K562 (cell line): Measurements from ENCODE around the gene DDR1. TPM values are rescaled to one million over a fixed set of nuclear protein-coding genes. Genes with fewer than 3 reads are reported as not detected.
A peak's percentile ranks its signal among the peaks of the same experiment; 100 is the strongest.

Source experiments
- BRD4 ChIP-seq: fragments of 200-600 bp; sonication (generic); IDR thresholded peaks from 2 replicates; pipeline ENCODE4 v1.6.1; 2017; ENCODE audit warnings: inconsistent platforms
- CBX8 ChIP-seq: fragments of 200-600 bp; sonication (generic); IDR thresholded peaks from 2 replicates; pipeline ENCODE4 v1.6.1; 2012; ENCODE audit warnings: borderline replicate concordance, mixed run types, low read depth, mild to moderate bottlenecking, moderate library complexity, mixed read lengths, low read length, control low read depth, inconsistent platforms; ENCODE audit not compliant: poor library complexity, severe bottlenecking; ENCODE audit errors: extremely low read depth
- FOXJ2 ChIP-seq: fragments of 200-800 bp; sonication (Bioruptor generic); IDR thresholded peaks from 2 replicates; pipeline ENCODE4 v1.6.1; 2016; ENCODE audit warnings: missing genetic modification characterization, missing compliant biosample characterization
- HDAC3 ChIP-seq: fragments of 450-650 bp; IDR thresholded peaks from 2 replicates; pipeline ENCODE4 v1.6.1; 2018; ENCODE audit warnings: borderline replicate concordance, mild to moderate bottlenecking, moderate library complexity; ENCODE audit not compliant: partially characterized antibody
- SNRNP70 ChIP-seq: fragments of 200-400 bp; formaldehyde crosslinking; optimal IDR thresholded peaks from 2 replicates; pipeline ENCODE3; 2017; ENCODE audit warnings: low read depth, low read length
- ZFP1 ChIP-seq: fragments of 450-650 bp; formaldehyde crosslinking; IDR thresholded peaks from 2 replicates; pipeline ENCODE4 v1.4.0; 2020; ENCODE audit warnings: mild to moderate bottlenecking, mixed read lengths
- polyA plus RNA-seq, 8 experiments: library from polyadenylated mRNA; depleted of rRNA in 4 of 8; stranded (reverse) in 5 of 8; unstranded in 3 of 8; fragments of >200 nt; fragmentation: Nextera tagmentation in 2 of 8; fragmentation: Illumina TruSeq in 1 of 8; extraction: Ambion mirVana in 2 of 8; extraction: Trizol in 1 of 8; gene quantifications; 2 replicates each; pipeline versions ENCODE4 v1.2.1 to v1.2.3, GENCODE V29; 2011 to 2014; ENCODE audit warnings: inconsistent platforms in 1 of 8, missing spikeins in 1 of 8
- total RNA-seq, 7 experiments: library from RNA; depleted of rRNA in 6 of 7; stranded (reverse); fragments of >200 nt in 6 of 7; fragmentation: Illumina TruSeq in 2 of 7; extraction: Trizol in 2 of 7; gene quantifications; 2 replicates each; pipeline versions ENCODE4 v1.2.1 to v1.2.3, GENCODE V29; 2011 to 2021; ENCODE audit warnings: low replicate concordance in 1 of 7
- TF ChIP-seq, protein P1 (sequence below): fragments of 450-650 bp; IDR thresholded peaks from 2 replicates; pipeline ENCODE4 v1.6.1; 2016; ENCODE audit warnings: mild to moderate bottlenecking, moderate library complexity
- TF ChIP-seq, protein P2 (sequence below): sonication (generic); formaldehyde crosslinking; IDR thresholded peaks from 2 replicates; pipeline ENCODE4 v1.8.1; 2023; ENCODE audit warnings: mild to moderate bottlenecking, missing genetic modification reagents, moderate library complexity
- TF ChIP-seq, protein P3 (sequence below): sonication (generic); formaldehyde crosslinking; IDR thresholded peaks from 2 replicates; pipeline ENCODE4 v1.8.0; 2022; ENCODE audit warnings: missing genetic modification reagents, mild to moderate bottlenecking, borderline replicate concordance
- TF ChIP-seq, protein P4 (sequence below): fragments of 450-650 bp; IDR thresholded peaks from 2 replicates; pipeline ENCODE4 v1.6.1; 2017; ENCODE audit warnings: antibody characterized with exemption

The DDR1 gene
- total and polyA plus RNA-seq, 9 of the 15 experiments (the other 6 are each of a cell fraction or from before 2014, with no cell fraction given), result 1.4 to 44.6 (median 12.2) TPM

DNA sequence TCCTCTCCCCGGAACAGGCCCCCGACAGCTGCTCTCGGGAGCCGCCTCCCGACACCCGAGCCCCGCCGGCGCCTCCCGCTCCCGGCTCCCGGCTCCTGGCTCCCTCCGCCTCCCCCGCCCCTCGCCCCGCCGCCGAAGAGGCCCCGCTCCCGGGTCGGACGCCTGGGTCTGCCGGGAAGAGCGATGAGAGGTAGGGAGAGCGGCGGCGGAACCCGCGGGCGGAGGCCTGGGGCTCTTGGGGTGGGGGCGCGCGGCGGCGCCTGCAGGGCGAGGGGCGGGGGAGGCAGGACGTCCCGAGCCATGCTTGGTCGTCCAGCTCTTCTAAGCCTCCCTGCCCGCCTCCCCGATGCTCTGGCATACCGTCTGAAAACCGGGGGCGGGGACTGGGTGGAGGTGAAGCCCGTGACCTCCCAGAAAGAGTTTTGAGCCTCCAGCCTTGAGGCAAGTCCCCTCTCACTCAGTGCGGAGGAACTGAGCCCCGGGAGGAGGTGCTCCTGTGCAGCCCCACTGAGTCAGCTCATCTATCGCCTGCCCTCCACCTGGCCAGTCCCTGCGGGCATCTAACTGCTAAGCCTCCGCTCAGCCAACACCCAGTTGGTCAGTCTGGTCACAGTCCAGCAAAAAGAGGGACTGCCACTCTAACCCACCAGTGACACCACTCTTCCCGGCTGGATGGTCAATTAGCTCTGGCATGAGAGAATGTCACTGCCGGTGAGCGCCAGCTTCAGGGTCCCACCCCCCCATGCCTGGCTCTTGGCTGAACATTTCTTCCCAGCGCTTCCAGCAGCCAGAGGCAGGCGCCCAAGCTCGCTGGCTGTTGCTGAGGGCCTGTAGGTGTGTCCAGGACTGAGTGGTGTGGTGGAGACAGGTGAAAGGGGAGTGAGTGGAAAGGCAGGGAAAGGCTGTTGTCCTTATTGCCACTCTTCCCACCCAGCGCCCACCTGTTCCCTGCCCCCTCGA lies 482 bp downstream of the DDR1 start (continued):
- TF ChIP-seq, protein P1, sequence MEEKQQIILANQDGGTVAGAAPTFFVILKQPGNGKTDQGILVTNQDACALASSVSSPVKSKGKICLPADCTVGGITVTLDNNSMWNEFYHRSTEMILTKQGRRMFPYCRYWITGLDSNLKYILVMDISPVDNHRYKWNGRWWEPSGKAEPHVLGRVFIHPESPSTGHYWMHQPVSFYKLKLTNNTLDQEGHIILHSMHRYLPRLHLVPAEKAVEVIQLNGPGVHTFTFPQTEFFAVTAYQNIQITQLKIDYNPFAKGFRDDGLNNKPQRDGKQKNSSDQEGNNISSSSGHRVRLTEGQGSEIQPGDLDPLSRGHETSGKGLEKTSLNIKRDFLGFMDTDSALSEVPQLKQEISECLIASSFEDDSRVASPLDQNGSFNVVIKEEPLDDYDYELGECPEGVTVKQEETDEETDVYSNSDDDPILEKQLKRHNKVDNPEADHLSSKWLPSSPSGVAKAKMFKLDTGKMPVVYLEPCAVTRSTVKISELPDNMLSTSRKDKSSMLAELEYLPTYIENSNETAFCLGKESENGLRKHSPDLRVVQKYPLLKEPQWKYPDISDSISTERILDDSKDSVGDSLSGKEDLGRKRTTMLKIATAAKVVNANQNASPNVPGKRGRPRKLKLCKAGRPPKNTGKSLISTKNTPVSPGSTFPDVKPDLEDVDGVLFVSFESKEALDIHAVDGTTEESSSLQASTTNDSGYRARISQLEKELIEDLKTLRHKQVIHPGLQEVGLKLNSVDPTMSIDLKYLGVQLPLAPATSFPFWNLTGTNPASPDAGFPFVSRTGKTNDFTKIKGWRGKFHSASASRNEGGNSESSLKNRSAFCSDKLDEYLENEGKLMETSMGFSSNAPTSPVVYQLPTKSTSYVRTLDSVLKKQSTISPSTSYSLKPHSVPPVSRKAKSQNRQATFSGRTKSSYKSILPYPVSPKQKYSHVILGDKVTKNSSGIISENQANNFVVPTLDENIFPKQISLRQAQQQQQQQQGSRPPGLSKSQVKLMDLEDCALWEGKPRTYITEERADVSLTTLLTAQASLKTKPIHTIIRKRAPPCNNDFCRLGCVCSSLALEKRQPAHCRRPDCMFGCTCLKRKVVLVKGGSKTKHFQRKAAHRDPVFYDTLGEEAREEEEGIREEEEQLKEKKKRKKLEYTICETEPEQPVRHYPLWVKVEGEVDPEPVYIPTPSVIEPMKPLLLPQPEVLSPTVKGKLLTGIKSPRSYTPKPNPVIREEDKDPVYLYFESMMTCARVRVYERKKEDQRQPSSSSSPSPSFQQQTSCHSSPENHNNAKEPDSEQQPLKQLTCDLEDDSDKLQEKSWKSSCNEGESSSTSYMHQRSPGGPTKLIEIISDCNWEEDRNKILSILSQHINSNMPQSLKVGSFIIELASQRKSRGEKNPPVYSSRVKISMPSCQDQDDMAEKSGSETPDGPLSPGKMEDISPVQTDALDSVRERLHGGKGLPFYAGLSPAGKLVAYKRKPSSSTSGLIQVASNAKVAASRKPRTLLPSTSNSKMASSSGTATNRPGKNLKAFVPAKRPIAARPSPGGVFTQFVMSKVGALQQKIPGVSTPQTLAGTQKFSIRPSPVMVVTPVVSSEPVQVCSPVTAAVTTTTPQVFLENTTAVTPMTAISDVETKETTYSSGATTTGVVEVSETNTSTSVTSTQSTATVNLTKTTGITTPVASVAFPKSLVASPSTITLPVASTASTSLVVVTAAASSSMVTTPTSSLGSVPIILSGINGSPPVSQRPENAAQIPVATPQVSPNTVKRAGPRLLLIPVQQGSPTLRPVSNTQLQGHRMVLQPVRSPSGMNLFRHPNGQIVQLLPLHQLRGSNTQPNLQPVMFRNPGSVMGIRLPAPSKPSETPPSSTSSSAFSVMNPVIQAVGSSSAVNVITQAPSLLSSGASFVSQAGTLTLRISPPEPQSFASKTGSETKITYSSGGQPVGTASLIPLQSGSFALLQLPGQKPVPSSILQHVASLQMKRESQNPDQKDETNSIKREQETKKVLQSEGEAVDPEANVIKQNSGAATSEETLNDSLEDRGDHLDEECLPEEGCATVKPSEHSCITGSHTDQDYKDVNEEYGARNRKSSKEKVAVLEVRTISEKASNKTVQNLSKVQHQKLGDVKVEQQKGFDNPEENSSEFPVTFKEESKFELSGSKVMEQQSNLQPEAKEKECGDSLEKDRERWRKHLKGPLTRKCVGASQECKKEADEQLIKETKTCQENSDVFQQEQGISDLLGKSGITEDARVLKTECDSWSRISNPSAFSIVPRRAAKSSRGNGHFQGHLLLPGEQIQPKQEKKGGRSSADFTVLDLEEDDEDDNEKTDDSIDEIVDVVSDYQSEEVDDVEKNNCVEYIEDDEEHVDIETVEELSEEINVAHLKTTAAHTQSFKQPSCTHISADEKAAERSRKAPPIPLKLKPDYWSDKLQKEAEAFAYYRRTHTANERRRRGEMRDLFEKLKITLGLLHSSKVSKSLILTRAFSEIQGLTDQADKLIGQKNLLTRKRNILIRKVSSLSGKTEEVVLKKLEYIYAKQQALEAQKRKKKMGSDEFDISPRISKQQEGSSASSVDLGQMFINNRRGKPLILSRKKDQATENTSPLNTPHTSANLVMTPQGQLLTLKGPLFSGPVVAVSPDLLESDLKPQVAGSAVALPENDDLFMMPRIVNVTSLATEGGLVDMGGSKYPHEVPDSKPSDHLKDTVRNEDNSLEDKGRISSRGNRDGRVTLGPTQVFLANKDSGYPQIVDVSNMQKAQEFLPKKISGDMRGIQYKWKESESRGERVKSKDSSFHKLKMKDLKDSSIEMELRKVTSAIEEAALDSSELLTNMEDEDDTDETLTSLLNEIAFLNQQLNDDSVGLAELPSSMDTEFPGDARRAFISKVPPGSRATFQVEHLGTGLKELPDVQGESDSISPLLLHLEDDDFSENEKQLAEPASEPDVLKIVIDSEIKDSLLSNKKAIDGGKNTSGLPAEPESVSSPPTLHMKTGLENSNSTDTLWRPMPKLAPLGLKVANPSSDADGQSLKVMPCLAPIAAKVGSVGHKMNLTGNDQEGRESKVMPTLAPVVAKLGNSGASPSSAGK, result no peak
- TF ChIP-seq SNRNP70, result no peak
- TF ChIP-seq, protein P2, sequence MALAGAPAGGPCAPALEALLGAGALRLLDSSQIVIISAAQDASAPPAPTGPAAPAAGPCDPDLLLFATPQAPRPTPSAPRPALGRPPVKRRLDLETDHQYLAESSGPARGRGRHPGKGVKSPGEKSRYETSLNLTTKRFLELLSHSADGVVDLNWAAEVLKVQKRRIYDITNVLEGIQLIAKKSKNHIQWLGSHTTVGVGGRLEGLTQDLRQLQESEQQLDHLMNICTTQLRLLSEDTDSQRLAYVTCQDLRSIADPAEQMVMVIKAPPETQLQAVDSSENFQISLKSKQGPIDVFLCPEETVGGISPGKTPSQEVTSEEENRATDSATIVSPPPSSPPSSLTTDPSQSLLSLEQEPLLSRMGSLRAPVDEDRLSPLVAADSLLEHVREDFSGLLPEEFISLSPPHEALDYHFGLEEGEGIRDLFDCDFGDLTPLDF (CRISPR knock-in tag), result 0 out of 2 replicates have a peak, but pooled peaks have one; percentile 45
- TF ChIP-seq, protein P3, sequence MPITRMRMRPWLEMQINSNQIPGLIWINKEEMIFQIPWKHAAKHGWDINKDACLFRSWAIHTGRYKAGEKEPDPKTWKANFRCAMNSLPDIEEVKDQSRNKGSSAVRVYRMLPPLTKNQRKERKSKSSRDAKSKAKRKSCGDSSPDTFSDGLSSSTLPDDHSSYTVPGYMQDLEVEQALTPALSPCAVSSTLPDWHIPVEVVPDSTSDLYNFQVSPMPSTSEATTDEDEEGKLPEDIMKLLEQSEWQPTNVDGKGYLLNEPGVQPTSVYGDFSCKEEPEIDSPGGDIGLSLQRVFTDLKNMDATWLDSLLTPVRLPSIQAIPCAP (CRISPR knock-in tag), result no peak
- TF ChIP-seq FOXJ2, result no peak
- TF ChIP-seq, protein P4, sequence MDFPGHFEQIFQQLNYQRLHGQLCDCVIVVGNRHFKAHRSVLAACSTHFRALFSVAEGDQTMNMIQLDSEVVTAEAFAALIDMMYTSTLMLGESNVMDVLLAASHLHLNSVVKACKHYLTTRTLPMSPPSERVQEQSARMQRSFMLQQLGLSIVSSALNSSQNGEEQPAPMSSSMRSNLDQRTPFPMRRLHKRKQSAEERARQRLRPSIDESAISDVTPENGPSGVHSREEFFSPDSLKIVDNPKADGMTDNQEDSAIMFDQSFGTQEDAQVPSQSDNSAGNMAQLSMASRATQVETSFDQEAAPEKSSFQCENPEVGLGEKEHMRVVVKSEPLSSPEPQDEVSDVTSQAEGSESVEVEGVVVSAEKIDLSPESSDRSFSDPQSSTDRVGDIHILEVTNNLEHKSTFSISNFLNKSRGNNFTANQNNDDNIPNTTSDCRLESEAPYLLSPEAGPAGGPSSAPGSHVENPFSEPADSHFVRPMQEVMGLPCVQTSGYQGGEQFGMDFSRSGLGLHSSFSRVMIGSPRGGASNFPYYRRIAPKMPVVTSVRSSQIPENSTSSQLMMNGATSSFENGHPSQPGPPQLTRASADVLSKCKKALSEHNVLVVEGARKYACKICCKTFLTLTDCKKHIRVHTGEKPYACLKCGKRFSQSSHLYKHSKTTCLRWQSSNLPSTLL, result no peak
- no peak for TF ChIP-seq HDAC3
- TF ChIP-seq ZFP1, result no peak
- TF ChIP-seq BRD4, result no peak
- TF ChIP-seq CBX8, result no peak
